BJ (cell line): Measurements from ENCODE around the gene CTNNA2. TPM values are rescaled to one million over a fixed set of nuclear protein-coding genes. Genes with fewer than 3 reads are reported as not detected.

Experiments used
- CTCF ChIA-PET: fragments of 350-600 bp; formaldehyde crosslinking; extraction: SDS; loops from one replicate; lab custom pipeline; 2021; ENCODE audit warnings: antibody characterized with exemption, inconsistent platforms; lab: Yijun Ruan, JAX
- POLR2A ChIA-PET: fragments of 300-600 bp; sonication (Branson Sonifier 250); formaldehyde crosslinking; extraction: SDS; loops from one replicate; lab custom pipeline; 2021; ENCODE audit warnings: antibody characterized with exemption; lab: Charles Lee
- DNase-seq: peaks from one replicate; pipeline ENCODE4 v3.0.0-alpha.2; 2011; ENCODE audit warnings: low read depth
- H3K27me3 ChIP-seq: 2 replicates; pipeline ENCODE4 v1.6.0; 2011; ENCODE audit warnings: low read length; ENCODE audit not compliant: control insufficient read depth, insufficient read depth
- H3K36me3 ChIP-seq: 2 replicates; pipeline ENCODE4 v1.5.1; 2011; ENCODE audit warnings: low read length; ENCODE audit not compliant: control insufficient read depth, insufficient read depth
- H3K4me3 ChIP-seq: 2 replicates; pipeline ENCODE4 v1.5.1; 2011; ENCODE audit warnings: low read depth, mild to moderate bottlenecking, control low read depth, low read length
- CTCF ChIP-seq: IDR thresholded peaks from 2 replicates; pipeline ENCODE4 v1.5.1; 2011; ENCODE audit warnings: low read depth, mild to moderate bottlenecking, control low read depth, inconsistent platforms, low read length, moderate library complexity; ENCODE audit not compliant: insufficient read depth
- polyA plus RNA-seq: library from polyadenylated mRNA; depleted of rRNA; stranded (reverse); fragments of >200 nt; gene quantifications from 2 replicates; pipeline ENCODE4 v1.2.3, GENCODE V29; 2011

CTNNA2 gene
- polyA plus RNA-seq, 1 experiment, result not detected

- CTCF ChIA-PET, result interaction anchor here (6.4 kb wide), 1 partner anchor 176 kb away, joined by 96 read pairs; no protein-coding TSS in a partner anchor
- Histone ChIP-seq H3K4me3 (no peak overlapping the region), H3K36me3 (no peaks in the 10 kb centered on the region), H3K27me3 (no peaks in the 10 kb centered on the region)
- no peak for DNase-seq
- POLR2A ChIA-PET, result no interaction called here
- TF ChIP-seq CTCF, result no peak
Observed at GRCh38 chr2:80322311-80322920, 809.6 kb downstream of the CTNNA2 start.

DNA sequence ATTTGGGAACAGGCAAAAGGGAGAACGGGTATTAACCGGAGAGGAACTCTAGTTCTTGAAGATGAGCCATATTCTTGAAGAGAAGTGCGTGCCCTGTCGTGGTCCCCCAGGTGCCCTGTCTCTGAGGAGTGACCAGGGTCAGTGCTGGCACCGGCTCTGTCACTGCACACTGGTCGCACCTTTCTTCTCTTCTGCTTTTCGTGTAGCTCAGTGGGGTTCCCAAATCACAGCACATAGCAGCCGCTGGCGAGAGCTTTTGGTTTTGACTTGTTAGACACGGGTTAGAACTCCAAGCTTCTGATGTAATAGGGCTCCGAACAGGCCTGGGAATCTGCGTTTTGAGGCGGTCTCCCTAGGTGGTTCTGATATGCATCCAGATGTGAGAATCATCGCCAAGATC is 810.1 kb downstream of the CTNNA2 start:
- no peak for DNase-seq
- POLR2A ChIA-PET, result no interaction called here
- CTCF ChIA-PET, result interaction anchor here (6.4 kb wide), 1 partner anchor 176 kb away, joined by 96 read pairs; no protein-coding TSS in a partner anchor
- no peaks in the 10 kb centered on the region for H3K36me3 ChIP-seq
- no peak overlapping the region for H3K4me3 ChIP-seq
- no peak for TF ChIP-seq CTCF
- no peaks in the 10 kb centered on the region for H3K27me3 ChIP-seq

GRCh38 chr2:80323610-80324009 is 810.8 kb downstream of the CTNNA2 start:
- H3K36me3 ChIP-seq, result no peaks in the 10 kb centered on the region
- no peaks in the 10 kb centered on the region for H3K27me3 ChIP-seq
- POLR2A ChIA-PET, result no interaction called here
- no peak overlapping the region for H3K4me3 ChIP-seq
- CTCF ChIA-PET, result interaction anchor here (6.4 kb wide), 1 partner anchor 175 kb away, joined by 96 read pairs; no protein-coding TSS in a partner anchor
- no peak for DNase-seq
- TF ChIP-seq CTCF, result no peak

DNA sequence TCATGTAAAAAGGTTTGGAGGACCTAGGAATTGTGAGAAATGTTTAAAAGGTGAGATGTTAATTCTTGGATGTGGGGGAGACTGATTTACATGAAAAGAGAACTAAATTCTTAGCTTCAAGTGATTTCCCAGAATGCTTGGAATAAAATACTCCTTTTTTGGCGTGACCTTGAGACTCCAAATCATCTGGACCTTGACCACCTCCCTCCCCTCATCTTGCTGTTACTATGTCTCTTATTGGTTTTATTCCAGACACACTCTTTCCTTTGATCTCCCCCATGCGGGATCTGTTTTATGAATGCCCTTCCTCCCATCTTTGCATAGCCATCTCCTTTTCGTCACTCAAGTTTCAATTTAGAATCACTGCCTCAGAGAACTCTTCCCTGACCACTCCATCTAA is 811.7 kb downstream of the CTNNA2 start:
- DNase-seq, result no peak
- POLR2A ChIA-PET, result no interaction called here
- H3K27me3 ChIP-seq, result no peaks in the 10 kb centered on the region
- TF ChIP-seq CTCF, result no peak
- no peaks in the 10 kb centered on the region for H3K36me3 ChIP-seq
- no peak overlapping the region for H3K4me3 ChIP-seq
- CTCF ChIA-PET, result interaction anchor here (6.4 kb wide), 1 partner anchor 174 kb away, joined by 96 read pairs; no protein-coding TSS in a partner anchor

- Histone ChIP-seq H3K4me3 (no peak overlapping the region), H3K27me3 (no peaks in the 10 kb centered on the region), H3K36me3 (no peaks in the 10 kb centered on the region)
- POLR2A ChIA-PET, result no interaction called here
- DNase-seq, result no peak
- peak; percentile 38 for TF ChIP-seq CTCF
- CTCF ChIA-PET, result interaction anchor here (0.7 to 6.4 kb wide), 9 partner anchors 9 to 184 kb away, joined by 3 to 96 read pairs (median 3); partner anchors contain the start of gene LRRTM1
Observed at GRCh38 chr2:80326214-80326613, 813.4 kb downstream of the CTNNA2 start.
